Sigmoid colon (tissue), 7 donors: ENCODE results near the gene AQP4. TPM values are rescaled to one million over a fixed set of nuclear protein-coding genes. Genes with fewer than 3 reads are reported as not detected.

Source experiments
- DNase-seq: peaks from one replicate; pipeline ENCODE4 v3.0.0-alpha.2; 2019
- H3K27ac ChIP-seq, 4 donors: fragments of 200-600 bp; sonication (generic); one replicate each; pipeline ENCODE4 v1.5.1; 2016 to 2019; ENCODE audit warnings: mild to moderate bottlenecking in 1 of 4
- H3K27me3 ChIP-seq, 3 donors: fragments of 200-600 bp; sonication (generic); one replicate each; pipeline ENCODE4 v1.5.1; 2019; ENCODE audit warnings: mild to moderate bottlenecking in 1 of 3
- H3K36me3 ChIP-seq, 4 donors: fragments of 200-600 bp; sonication (generic); one replicate each; pipeline ENCODE4 v1.5.1; 2016 to 2019
- H3K4me1 ChIP-seq, 4 donors: fragments of 200-600 bp; sonication (generic); one replicate each; pipeline ENCODE4 v1.5.1; 2017 to 2019
- H3K4me3 ChIP-seq, 4 donors: fragments of 200-600 bp; sonication (generic); one replicate each; pipeline ENCODE4 v1.5.1; 2017 to 2019; ENCODE audit warnings: mild to moderate bottlenecking in 2 of 4, moderate library complexity in 1 of 4
- H3K9me3 ChIP-seq, 4 donors: fragments of 200-600 bp in 3 of 4; sonication (generic) in 3 of 4; one replicate each; pipeline versions ENCODE4 v1.5.1 to v1.6.1; 2013 to 2019
- EP300 ChIP-seq, 4 donors: sonication (generic); formaldehyde crosslinking; IDR thresholded peaks; one replicate each; pipeline ENCODE4 v1.6.1; 2017; ENCODE audit warnings: antibody characterized with exemption in 4 of 4
- POLR2A ChIP-seq, 2 donors: fragments of 450-650 bp; IDR thresholded peaks; one replicate each; pipeline ENCODE4 v1.6.1; 2016; ENCODE audit warnings: antibody characterized with exemption in 2 of 2, mild to moderate bottlenecking in 2 of 2, moderate library complexity in 2 of 2
- POLR2AphosphoS5 ChIP-seq, 4 donors: sonication (generic); formaldehyde crosslinking; IDR thresholded peaks; one replicate each; pipeline ENCODE4 v1.6.1; 2017; ENCODE audit warnings: antibody characterized with exemption in 4 of 4
- WGBS, 2 donors: extraction: QIAGEN DNeasy Blood & Tissue Kit; methylation state at CpG; one replicate each; pipeline ENCODE4 v1.1.7; 2013; 5-methylcytosine and 5-hydroxymethylcytosine counted together
- intact Hi-C: fragments of 100-400 bp; cut with DNase I; formaldehyde crosslinking; loops from one replicate; pipeline ENCODE4 v1.15.1; 2023
- polyA plus RNA-seq, 3 donors: library from polyadenylated mRNA; stranded (reverse); fragments of 200-250 nt; gene quantifications; one replicate each; pipeline ENCODE4 v1.2.3, GENCODE V29; 2013
- total RNA-seq, 4 donors: library from RNA; depleted of rRNA; stranded (reverse); fragments of >200 nt; gene quantifications; one replicate each; pipeline ENCODE4 v1.1.0, GENCODE V29; 2016
- TF ChIP-seq, protein P1 (sequence below), 4 experiments: fragments of 450-650 bp in 3 of 4; fragments of 200-600 bp in 1 of 4; IDR thresholded peaks; one replicate each; pipeline ENCODE4 v1.5.1; 2016 to 2019; ENCODE audit warnings: antibody characterized with exemption in 4 of 4, mild to moderate bottlenecking in 3 of 4, moderate library complexity in 2 of 4
- donor health status: healthy with polysubstance abuse.
- donor health status: Bipolar disorder and iron deficiency.
- donor health status: healthy.

AQP4 gene, protein sequence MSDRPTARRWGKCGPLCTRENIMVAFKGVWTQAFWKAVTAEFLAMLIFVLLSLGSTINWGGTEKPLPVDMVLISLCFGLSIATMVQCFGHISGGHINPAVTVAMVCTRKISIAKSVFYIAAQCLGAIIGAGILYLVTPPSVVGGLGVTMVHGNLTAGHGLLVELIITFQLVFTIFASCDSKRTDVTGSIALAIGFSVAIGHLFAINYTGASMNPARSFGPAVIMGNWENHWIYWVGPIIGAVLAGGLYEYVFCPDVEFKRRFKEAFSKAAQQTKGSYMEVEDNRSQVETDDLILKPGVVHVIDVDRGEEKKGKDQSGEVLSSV
- total RNA-seq (1 to 10 TPM in 1 of 4 donors, under 1 TPM in 3; 0.27 to 1.8 (median 0.66) TPM), polyA plus RNA-seq (1 to 10 TPM in 1 of 3 donors, under 1 TPM in 1, not detected in 1; 0.25 to 1.2 TPM)

DNA sequence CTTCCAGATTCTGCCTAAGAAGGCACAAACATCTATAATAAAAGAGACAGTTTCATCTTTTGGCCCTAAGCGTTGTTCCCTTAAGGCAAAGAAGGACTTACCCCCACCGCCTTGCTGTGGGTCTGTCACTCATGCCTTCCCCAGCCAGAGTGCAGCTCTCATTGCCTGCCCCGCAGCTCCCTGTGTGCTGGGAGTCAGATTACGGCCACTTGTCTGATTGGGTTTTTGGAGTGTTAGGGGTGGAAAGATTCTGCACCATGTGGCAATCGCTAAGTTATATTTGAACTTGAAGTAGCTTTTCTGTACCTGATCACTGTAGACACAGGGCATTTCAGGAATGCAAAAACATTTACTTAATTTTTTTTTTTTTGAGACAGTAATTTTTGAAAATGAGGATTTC lies at the start of gene AQP4:
Gene AQP4, minus strand, starts transcription at position 151 of the 400 bp plus-strand sequence. Its CDS starts 18 bp downstream, at position 133.
- Histone ChIP-seq H3K27me3 (peaks cover 0 to 16% (median 4%) of the 10 kb centered on the region in 3 donors), H3K4me1 (peaks cover 0 to 16% (median 10%) of the 10 kb centered on the region in 4 donors), H3K36me3 (no peaks in the 10 kb centered on the region), H3K27ac (no peak within 1 kb of the TSS), H3K9me3 (no peaks in the 10 kb centered on the region), H3K4me3 (no peak within 1 kb of the TSS)
- WGBS, 2 donors: 69 to 76% methylated on average over 5 of the region's 5 CpGs
- no peak for TF ChIP-seq POLR2A (IDR thresholded peaks at IDR 0.05)
- TF ChIP-seq, protein P1, sequence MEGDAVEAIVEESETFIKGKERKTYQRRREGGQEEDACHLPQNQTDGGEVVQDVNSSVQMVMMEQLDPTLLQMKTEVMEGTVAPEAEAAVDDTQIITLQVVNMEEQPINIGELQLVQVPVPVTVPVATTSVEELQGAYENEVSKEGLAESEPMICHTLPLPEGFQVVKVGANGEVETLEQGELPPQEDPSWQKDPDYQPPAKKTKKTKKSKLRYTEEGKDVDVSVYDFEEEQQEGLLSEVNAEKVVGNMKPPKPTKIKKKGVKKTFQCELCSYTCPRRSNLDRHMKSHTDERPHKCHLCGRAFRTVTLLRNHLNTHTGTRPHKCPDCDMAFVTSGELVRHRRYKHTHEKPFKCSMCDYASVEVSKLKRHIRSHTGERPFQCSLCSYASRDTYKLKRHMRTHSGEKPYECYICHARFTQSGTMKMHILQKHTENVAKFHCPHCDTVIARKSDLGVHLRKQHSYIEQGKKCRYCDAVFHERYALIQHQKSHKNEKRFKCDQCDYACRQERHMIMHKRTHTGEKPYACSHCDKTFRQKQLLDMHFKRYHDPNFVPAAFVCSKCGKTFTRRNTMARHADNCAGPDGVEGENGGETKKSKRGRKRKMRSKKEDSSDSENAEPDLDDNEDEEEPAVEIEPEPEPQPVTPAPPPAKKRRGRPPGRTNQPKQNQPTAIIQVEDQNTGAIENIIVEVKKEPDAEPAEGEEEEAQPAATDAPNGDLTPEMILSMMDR (IDR thresholded peaks at IDR 0.05): no peak
- TF ChIP-seq POLR2AphosphoS5 (IDR thresholded peaks at IDR 0.05): no peak
- TF ChIP-seq EP300 (IDR thresholded peaks at IDR 0.05): no peak
- no peak for DNase-seq
- intact Hi-C loops: no loop called here

DNA sequence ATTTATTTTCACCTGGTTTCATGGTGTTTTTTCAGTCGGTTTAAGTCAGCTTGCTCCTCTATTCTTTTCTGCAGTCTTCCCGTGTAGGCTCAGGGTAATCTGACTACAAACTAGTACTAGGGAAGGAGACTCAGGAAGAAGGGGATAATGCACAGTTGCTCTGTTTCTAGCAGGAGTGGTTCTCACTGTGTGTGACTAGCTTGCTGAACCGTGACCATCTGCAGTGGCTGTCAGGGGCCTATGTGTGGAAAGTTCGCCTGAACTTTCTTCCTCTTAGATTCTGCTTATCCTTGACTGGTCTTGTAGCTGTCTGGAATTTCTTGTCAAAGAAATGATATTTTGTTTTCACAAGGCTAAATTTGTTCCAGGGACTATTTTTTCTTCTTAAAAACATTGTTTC lies 46.3 kb upstream of the AQP4 start:
- intact Hi-C loops: no loop called here
- no peak for TF ChIP-seq POLR2AphosphoS5 (IDR thresholded peaks at IDR 0.05)
- TF ChIP-seq POLR2A (IDR thresholded peaks at IDR 0.05): no peak
- TF ChIP-seq, protein P1 (IDR thresholded peaks at IDR 0.05): no peak
- TF ChIP-seq EP300 (IDR thresholded peaks at IDR 0.05): no peak
- H3K27ac ChIP-seq: no peak overlapping the region

DNA sequence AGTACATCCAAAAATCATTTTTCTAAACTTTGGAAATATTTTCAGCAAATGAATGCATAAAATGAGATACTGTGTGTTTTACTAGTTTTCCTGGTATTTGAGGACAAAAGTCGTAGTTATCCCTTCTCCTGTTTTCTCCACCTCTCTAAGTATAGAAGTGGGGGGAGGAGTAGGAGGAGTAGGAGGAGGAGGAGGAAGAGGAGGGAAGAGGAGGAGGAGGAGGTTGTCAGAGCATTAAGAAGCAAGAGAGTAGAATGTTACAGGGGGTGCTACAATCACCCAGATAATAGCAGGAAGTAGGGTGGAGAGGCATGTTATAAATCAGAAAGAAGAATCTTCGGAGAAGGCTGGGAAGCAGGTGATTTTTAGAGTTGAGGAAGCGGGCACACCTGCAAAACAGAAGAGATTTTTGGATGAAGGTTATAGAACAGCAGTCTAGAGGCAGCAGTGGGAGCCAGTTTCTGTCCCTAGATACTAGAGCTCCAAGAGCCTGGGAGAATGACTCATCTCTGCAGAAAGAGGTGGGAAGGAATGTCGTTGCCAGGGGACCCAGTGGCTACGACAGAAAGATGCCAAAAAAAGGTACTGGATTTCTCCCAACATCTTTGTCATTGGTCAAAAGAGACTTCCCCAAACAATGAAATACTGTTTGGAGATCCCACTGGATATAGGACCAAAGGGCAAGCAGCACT lies 44.2 kb upstream of the AQP4 start:
- H3K9me3 ChIP-seq: peaks cover 0 to 6% (median 0%) of the 10 kb centered on the region in 4 donors
- H3K27ac ChIP-seq: no peak overlapping the region
- peaks cover 0 to 15% (median 0%) of the 10 kb centered on the region in 4 donors for H3K4me1 ChIP-seq
- TF ChIP-seq POLR2AphosphoS5 (IDR thresholded peaks at IDR 0.05) (no peak), EP300 (IDR thresholded peaks at IDR 0.05) (no peak), POLR2A (IDR thresholded peaks at IDR 0.05) (no peak)
- TF ChIP-seq, protein P1 (IDR thresholded peaks at IDR 0.05): no peak
- no peak for DNase-seq
- no peak overlapping the region for H3K4me3 ChIP-seq
- 48 to 55% methylated on average over 5 of the region's 5 CpGs for WGBS, 2 donors
- no peaks in the 10 kb centered on the region for H3K36me3 ChIP-seq
- intact Hi-C loops: no loop called here
- no peaks in the 10 kb centered on the region for H3K27me3 ChIP-seq

More for the DNA sequence above, 46.3 kb upstream of the AQP4 start:
- Histone ChIP-seq H3K9me3 (no peaks in the 10 kb centered on the region), H3K36me3 (no peaks in the 10 kb centered on the region), H3K4me3 (no peak overlapping the region), H3K4me1 (peaks cover 0 to 15% (median 0%) of the 10 kb centered on the region in 4 donors), H3K27me3 (no peaks in the 10 kb centered on the region)
- no peak for DNase-seq
- WGBS, 2 donors: 44 to 60% methylated on average over 4 of the region's 4 CpGs

DNA sequence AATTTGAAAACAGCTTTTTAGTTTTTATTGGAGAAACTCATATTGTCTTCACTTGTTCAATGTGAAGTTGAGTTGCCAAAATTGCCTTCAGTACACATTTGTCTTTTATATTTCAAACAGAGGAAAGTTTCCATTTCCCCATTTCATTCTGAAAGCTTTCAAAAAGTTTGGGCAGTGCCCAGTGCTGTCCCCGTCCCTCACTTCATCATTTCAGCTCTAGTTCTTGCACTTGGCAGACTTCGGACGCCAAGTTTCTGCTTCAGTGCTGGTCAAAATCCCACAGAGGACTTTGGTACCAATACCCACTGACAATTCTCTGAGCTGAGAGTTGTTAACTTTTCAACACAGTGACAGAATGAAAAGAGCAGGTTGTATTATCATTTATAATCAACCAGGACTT lies 43.4 kb upstream of the AQP4 start:
- no peak for DNase-seq
- Histone ChIP-seq H3K27me3 (no peaks in the 10 kb centered on the region), H3K27ac (no peak overlapping the region), H3K9me3 (peaks cover 0 to 6% (median 0%) of the 10 kb centered on the region in 4 donors), H3K4me1 (peaks cover 0 to 15% (median 0%) of the 10 kb centered on the region in 4 donors), H3K36me3 (no peaks in the 10 kb centered on the region), H3K4me3 (no peak overlapping the region)
- TF ChIP-seq, protein P1 (IDR thresholded peaks at IDR 0.05): no peak
- TF ChIP-seq EP300 (IDR thresholded peaks at IDR 0.05): no peak
- TF ChIP-seq POLR2A (IDR thresholded peaks at IDR 0.05): no peak
- no peak for TF ChIP-seq POLR2AphosphoS5 (IDR thresholded peaks at IDR 0.05)
- intact Hi-C loops: no loop called here
- 62 to 63% methylated on average over 3 of the region's 3 CpGs for WGBS, 2 donors
